K562 (cell line): ENCODE measurements around the gene BACH1. TPM values are rescaled to one million over a fixed set of nuclear protein-coding genes. Genes with fewer than 3 reads are reported as not detected.
A peak's percentile ranks its signal among the peaks of the same experiment; 100 is the strongest.

Experiments used
- CEBPB ChIP-seq: fragments of 450-650 bp; IDR thresholded peaks from 2 replicates; pipeline ENCODE4 v1.6.1; 2016; ENCODE audit warnings: missing genetic modification characterization, missing compliant biosample characterization
- CEBPG ChIP-seq, 3 experiments: fragments of 200-800 bp in 1 of 3; sonication (Bioruptor generic) in 1 of 3; sonication (generic) in 1 of 3; formaldehyde crosslinking in 1 of 3; IDR thresholded peaks in 2 of 3; conservative IDR thresholded peaks in 1 of 3; 2 replicates each; pipeline versions ENCODE4 v1.6.1 to v1.8.0; 2016 to 2022; ENCODE audit warnings: missing compliant biosample characterization in 2 of 3, missing genetic modification characterization in 2 of 3, mild to moderate bottlenecking in 1 of 3, missing genetic modification reagents in 1 of 3
- FUS ChIP-seq: fragments of 200-400 bp; formaldehyde crosslinking; optimal IDR thresholded peaks from 2 replicates; pipeline ENCODE3; 2017; ENCODE audit warnings: low read depth, low read length
- MEIS2 ChIP-seq: fragments of 450-650 bp; IDR thresholded peaks from 2 replicates; pipeline ENCODE4 v1.6.1; 2014; ENCODE audit warnings: mild to moderate bottlenecking; ENCODE audit not compliant: partially characterized antibody
- NFYB ChIP-seq: IDR thresholded peaks from 2 replicates; pipeline ENCODE4 v1.6.1; 2011; ENCODE audit warnings: mild to moderate bottlenecking, moderate library complexity; ENCODE audit not compliant: insufficient read length; ENCODE audit errors: extremely low read depth
- RAD51 ChIP-seq: fragments of 450-650 bp; IDR thresholded peaks from 2 replicates; pipeline ENCODE4 v1.7.1; 2016; ENCODE audit warnings: low read depth, mild to moderate bottlenecking, borderline replicate concordance
- SMAD3 ChIP-seq: fragments of 450-650 bp; formaldehyde crosslinking; conservative IDR thresholded peaks from 2 replicates; pipeline ENCODE4 v1.4.0; 2020; ENCODE audit warnings: mild to moderate bottlenecking
- SRF ChIP-seq, 2 experiments: fragments of 250-450, 450-650 bp in 1 of 2; sonication (Bioruptor Pico) in 1 of 2; sonication (generic) in 1 of 2; formaldehyde crosslinking; IDR thresholded peaks; 2 replicates each; pipeline versions ENCODE4 v1.5.0 to v1.5.1; 2020 to 2022; ENCODE audit warnings: mild to moderate bottlenecking in 1 of 2, missing genetic modification reagents in 1 of 2
- TRIM28 ChIP-seq: fragments of 450-650 bp; IDR thresholded peaks from 2 replicates; pipeline ENCODE4 v1.6.1; 2017
- TSC22D4 ChIP-seq: fragments of 450-650 bp; IDR thresholded peaks from 2 replicates; pipeline ENCODE4 v1.6.1; 2016; ENCODE audit warnings: missing genetic modification characterization, missing biosample characterization, control low read depth
- ZNF232 ChIP-seq: sonication (generic); formaldehyde crosslinking; IDR thresholded peaks from 2 replicates; pipeline ENCODE4 v1.8.0; 2022; ENCODE audit warnings: mild to moderate bottlenecking, missing genetic modification reagents
- polyA plus RNA-seq, 8 experiments: library from polyadenylated mRNA; depleted of rRNA in 4 of 8; stranded (reverse) in 5 of 8; unstranded in 3 of 8; fragments of >200 nt; fragmentation: Nextera tagmentation in 2 of 8; fragmentation: Illumina TruSeq in 1 of 8; extraction: Ambion mirVana in 2 of 8; extraction: Trizol in 1 of 8; gene quantifications; 2 replicates each; pipeline versions ENCODE4 v1.2.1 to v1.2.3, GENCODE V29; 2011 to 2014; ENCODE audit warnings: inconsistent platforms in 1 of 8, missing spikeins in 1 of 8
- total RNA-seq, 7 experiments: library from RNA; depleted of rRNA in 6 of 7; stranded (reverse); fragments of >200 nt in 6 of 7; fragmentation: Illumina TruSeq in 2 of 7; extraction: Trizol in 2 of 7; gene quantifications; 2 replicates each; pipeline versions ENCODE4 v1.2.1 to v1.2.3, GENCODE V29; 2011 to 2021; ENCODE audit warnings: low replicate concordance in 1 of 7
- TF ChIP-seq, protein P1 (sequence below): fragments of 450-650 bp; IDR thresholded peaks from 2 replicates; pipeline ENCODE4 v1.6.1; 2016; ENCODE audit warnings: mild to moderate bottlenecking
- TF ChIP-seq, protein P2 (sequence below): fragments of 450-650 bp; IDR thresholded peaks from 2 replicates; pipeline ENCODE4 v1.6.1; 2018; ENCODE audit not compliant: partially characterized antibody
- TF ChIP-seq, protein P3 (sequence below): fragments of 450-650 bp; IDR thresholded peaks from 2 replicates; pipeline ENCODE4 v1.6.1; 2017; ENCODE audit warnings: antibody characterized with exemption

Gene BACH1
- total and polyA plus RNA-seq, 9 of the 15 experiments (the other 6 are each of a cell fraction or from before 2014, with no cell fraction given): 10.6 to 58.5 (median 28.6) TPM

DNA sequence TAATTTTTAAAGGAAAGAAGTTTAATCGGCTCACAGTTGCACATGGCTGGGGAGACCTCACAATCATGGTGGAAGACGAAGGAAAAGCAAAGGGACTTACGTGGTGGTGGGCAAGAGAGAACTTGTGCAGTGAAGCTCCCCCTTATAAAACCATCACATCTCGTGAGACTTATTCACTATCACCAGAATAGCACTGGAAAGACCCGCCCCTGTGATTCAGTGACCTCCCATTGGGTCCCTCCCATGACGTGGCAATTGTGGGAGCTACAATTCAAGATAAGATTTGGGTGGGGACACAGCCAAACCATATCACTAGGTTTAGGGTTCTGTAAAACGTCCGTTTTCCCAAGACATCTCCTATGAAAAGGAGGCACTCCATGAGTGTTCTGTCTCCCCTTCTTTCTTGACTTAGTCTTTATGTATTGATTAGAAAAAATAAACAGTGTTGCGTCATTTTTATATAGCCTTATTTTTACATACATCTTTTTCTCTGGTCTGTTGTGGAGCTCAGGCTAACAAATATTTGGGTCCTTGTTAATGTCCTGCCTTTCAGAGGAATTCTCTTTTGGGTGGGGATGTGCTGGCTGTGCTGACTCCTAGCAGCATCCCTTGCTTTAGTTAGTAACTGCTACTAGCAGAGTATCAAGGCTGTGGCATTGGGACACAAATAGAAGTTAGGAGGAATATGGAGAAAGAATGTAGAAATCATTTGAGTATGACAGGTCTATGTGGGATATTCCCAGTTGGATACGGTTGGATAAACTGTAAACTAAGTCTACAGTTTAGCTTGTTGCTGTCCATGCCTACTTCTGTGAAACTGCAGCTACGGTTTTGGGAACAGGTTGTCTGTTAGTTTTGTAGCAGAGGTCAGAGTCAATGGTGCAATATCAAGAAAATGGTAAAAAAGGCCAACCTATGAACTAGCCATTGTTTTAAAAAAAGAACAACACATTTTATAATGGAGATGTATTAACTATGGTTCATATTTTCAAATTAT, 23.5 kb downstream of the BACH1 start (continued):
- TF ChIP-seq, protein P1, sequence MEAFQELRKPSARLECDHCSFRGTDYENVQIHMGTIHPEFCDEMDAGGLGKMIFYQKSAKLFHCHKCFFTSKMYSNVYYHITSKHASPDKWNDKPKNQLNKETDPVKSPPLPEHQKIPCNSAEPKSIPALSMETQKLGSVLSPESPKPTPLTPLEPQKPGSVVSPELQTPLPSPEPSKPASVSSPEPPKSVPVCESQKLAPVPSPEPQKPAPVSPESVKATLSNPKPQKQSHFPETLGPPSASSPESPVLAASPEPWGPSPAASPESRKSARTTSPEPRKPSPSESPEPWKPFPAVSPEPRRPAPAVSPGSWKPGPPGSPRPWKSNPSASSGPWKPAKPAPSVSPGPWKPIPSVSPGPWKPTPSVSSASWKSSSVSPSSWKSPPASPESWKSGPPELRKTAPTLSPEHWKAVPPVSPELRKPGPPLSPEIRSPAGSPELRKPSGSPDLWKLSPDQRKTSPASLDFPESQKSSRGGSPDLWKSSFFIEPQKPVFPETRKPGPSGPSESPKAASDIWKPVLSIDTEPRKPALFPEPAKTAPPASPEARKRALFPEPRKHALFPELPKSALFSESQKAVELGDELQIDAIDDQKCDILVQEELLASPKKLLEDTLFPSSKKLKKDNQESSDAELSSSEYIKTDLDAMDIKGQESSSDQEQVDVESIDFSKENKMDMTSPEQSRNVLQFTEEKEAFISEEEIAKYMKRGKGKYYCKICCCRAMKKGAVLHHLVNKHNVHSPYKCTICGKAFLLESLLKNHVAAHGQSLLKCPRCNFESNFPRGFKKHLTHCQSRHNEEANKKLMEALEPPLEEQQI: peak; percentile 68
- TF ChIP-seq ZNF232 (CRISPR knock-in tag): no peak
- TF ChIP-seq TRIM28: no peak
- TF ChIP-seq FUS: no peak
- no peak for TF ChIP-seq SMAD3 (CRISPR knock-in tag)
- no peak for TF ChIP-seq TSC22D4 (tag)
- peak; percentile 76 for TF ChIP-seq CEBPB (tag)
- TF ChIP-seq NFYB: peak; percentile 20
- TF ChIP-seq, protein P2, sequence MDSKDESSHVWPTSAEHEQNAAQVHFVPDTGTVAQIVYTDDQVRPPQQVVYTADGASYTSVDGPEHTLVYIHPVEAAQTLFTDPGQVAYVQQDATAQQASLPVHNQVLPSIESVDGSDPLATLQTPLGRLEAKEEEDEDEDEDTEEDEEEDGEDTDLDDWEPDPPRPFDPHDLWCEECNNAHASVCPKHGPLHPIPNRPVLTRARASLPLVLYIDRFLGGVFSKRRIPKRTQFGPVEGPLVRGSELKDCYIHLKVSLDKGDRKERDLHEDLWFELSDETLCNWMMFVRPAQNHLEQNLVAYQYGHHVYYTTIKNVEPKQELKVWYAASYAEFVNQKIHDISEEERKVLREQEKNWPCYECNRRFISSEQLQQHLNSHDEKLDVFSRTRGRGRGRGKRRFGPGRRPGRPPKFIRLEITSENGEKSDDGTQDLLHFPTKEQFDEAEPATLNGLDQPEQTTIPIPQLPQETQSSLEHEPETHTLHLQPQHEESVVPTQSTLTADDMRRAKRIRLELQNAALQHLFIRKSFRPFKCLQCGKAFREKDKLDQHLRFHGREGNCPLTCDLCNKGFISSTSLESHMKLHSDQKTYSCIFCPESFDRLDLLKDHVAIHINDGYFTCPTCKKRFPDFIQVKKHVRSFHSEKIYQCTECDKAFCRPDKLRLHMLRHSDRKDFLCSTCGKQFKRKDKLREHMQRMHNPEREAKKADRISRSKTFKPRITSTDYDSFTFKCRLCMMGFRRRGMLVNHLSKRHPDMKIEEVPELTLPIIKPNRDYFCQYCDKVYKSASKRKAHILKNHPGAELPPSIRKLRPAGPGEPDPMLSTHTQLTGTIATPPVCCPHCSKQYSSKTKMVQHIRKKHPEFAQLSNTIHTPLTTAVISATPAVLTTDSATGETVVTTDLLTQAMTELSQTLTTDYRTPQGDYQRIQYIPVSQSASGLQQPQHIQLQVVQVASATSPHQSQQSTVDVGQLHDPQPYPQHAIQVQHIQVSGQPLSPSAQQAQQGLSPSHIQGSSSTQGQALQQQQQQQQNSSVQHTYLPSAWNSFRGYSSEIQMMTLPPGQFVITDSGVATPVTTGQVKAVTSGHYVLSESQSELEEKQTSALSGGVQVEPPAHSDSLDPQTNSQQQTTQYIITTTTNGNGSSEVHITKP: peak; percentile 14
- no peak for TF ChIP-seq SRF (CRISPR knock-in tag; IDR thresholded peaks at IDR 0.05)
- TF ChIP-seq CEBPG (CRISPR knock-in tag; IDR thresholded peaks at IDR 0.05): no peak
- TF ChIP-seq CEBPG (tag; conservative IDR thresholded peaks at IDR 0.05 in 1 of 2, IDR thresholded peaks at IDR 0.05 in 1 of 2): peak; percentile 30 to 55; a peak in 2 of 4 replicates
- TF ChIP-seq MEIS2: no peak
- TF ChIP-seq, protein P3, sequence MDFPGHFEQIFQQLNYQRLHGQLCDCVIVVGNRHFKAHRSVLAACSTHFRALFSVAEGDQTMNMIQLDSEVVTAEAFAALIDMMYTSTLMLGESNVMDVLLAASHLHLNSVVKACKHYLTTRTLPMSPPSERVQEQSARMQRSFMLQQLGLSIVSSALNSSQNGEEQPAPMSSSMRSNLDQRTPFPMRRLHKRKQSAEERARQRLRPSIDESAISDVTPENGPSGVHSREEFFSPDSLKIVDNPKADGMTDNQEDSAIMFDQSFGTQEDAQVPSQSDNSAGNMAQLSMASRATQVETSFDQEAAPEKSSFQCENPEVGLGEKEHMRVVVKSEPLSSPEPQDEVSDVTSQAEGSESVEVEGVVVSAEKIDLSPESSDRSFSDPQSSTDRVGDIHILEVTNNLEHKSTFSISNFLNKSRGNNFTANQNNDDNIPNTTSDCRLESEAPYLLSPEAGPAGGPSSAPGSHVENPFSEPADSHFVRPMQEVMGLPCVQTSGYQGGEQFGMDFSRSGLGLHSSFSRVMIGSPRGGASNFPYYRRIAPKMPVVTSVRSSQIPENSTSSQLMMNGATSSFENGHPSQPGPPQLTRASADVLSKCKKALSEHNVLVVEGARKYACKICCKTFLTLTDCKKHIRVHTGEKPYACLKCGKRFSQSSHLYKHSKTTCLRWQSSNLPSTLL: no peak
- TF ChIP-seq RAD51: no peak
